ENCODE measurements around the gene ZFYVE27.

Gene ZFYVE27

GRCh38 chr10:97715259-97715874 is 21.6 kb upstream of the ZFYVE27 start:
- no peak for DNase-seq (ENCODE audit: low spot score)

DNA sequence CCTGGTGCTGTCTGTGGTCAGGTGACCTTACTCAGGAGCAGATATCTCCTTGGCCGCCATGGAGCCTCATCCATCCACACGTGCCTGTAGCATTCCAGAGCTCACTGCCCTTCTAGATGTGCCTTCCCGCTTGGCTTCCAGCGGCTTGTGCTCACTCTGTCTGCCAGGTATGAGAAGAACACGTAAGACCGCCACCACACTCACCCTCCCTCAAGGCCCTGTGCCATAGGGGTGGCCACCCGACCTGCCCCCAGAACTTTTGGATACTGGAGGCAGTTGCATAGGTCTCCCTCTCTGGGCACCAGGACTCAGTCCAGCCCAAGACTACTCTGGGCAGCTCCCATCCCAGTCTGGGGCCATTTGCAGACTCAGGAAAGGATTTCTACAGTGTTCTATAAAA is 19.3 kb upstream of the ZFYVE27 start:
- DNase-seq (ENCODE audit: low spot score), result no peak

GRCh38 chr10:97718178-97718577 is 18.8 kb upstream of the ZFYVE27 start:
- DNase-seq (ENCODE audit: low spot score), result no peak

- no peak for DNase-seq (ENCODE audit: low spot score)
Measured at GRCh38 chr10:97718659-97719142, 18.2 kb upstream of the ZFYVE27 start.

DNA sequence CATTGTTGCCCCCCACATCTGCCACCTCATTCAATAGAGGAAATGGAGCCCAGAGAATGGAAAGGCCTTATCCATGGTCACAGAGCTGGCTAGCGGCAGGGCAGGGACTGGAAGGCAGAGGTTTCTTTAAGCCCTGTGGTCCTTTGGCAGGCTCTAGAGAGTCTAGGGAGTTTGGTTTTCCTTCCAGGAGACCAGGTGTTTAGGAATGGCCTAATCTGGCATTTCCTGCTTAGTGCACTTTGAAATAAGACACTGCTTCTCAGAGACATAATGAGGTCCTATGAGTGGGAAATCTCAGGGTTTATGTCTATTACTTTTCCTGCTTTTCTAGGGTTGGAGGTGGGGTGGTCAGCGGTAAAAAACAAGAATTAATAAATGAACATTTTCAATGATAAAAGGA is 17.3 kb upstream of the ZFYVE27 start:
- DNase-seq (ENCODE audit: low spot score), result no peak

DNA sequence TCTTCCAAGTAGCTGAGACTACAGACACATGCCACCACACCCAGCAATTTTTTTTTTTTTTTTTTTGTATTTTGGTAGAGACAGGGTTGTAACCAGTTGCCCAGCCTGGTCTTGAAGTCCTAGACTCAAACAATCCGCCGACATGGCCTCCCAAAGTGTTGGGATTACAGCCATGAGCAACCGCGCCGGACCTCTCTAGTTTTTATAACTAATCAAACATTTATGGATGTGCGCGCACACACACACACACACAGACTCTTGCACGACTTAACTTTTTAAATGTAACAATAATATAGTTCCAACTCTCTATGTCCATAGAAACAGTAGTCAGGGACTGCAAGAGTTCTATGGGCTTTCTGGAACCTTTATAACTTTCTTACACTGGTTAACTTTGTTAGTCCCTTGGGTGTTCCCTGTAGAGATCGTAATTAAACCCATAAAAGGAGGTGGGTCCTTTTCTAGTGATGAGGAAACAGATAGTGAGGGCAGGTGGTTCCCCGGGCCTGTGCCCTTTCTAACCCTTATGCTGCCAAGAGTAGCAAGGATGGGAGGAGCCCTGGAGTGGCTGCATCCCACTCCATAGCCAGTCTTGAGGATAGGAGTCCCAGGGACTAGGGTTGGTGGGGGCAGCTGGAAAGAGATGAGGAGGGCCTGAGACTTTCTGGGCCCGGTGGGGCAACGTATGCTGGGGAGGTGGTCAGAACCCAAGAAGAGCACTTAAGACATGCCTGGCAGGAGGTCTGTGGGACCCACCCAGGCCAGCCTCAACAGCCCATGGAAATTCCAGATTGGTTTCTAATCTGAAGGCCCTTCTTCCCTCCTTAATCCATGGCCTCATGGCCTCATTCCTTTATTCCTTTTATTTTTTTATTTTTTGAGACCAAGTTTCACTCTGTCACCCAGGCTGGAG is 14.8 kb upstream of the ZFYVE27 start:
- DNase-seq (ENCODE audit: low spot score), result no peak

DNA sequence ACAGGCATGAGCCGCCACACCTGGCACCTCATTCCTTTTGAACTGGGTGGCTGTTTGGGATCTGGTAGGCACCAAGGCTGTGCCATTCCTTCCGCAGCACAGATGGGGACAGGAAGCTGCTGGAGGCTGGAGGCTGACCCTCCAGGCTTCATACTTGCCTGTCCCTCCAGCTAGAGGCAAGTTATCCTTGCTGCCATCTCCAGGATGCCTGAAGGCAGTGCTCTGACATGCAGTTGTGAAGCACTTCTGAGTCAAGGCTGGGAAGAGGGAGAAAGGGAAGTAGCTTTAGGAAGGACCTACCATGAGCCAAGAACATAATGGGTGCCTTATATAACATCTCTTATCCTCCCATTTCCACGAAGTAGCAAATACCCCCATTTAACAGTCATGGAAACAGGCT is 13.9 kb upstream of the ZFYVE27 start:
- no peak for DNase-seq (ENCODE audit: low spot score)

DNA sequence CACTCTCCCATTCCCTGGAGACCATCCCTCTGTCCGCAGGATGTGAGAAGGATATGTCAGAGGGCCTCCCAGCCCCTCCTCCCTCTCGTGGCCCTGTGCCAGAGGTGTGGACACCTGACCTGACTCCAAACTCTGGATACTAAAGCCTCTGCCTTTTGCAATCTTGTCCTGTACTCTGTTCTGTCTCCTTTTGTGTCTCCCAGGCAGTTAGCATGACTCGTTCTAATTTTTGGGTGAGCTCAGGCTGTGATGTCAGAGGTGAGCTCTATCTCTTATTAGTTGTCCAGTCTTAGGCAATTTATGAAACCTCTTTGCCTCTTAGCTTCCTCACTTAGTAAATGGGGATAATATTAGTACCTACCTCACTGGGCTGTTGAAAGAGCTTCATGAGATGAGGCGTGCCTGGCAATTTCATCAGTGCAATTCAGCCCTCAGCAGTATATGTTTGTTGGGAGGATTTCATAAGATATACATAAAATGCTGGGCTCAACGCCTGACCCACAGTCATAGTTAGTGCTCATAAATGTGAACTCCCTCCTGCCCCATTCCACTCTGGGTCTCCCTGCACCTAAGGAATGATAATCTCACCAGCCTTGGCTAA is 12.5 kb upstream of the ZFYVE27 start:
- no peak for DNase-seq (ENCODE audit: low spot score)

DNA sequence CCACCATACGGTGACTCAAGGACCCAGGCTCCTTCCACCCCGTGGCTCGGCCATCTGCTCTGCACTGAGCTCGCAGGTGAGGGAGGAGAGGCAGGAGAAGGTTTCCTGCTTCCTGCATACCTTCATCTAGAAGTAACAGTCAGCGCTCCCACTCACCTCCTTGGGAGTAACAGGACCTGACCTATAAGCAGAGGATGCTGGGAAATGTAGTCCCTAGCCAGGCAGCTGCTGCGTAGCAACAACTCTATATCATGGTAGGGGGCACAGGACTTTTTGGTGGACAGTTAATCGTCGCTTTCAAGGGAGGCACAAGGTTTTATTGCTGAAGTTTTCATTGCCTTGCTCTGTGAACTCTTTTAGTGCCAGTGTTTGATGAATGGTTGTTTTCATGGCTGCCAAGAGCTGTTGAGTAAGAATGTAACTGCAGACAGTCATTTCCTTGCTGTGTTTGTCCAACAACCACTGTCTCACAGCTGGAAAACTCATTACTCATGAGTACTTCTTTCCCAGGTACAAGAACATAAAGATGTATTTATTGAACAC is 10.2 kb upstream of the ZFYVE27 start:
- no peak for DNase-seq (ENCODE audit: low spot score)

DNA sequence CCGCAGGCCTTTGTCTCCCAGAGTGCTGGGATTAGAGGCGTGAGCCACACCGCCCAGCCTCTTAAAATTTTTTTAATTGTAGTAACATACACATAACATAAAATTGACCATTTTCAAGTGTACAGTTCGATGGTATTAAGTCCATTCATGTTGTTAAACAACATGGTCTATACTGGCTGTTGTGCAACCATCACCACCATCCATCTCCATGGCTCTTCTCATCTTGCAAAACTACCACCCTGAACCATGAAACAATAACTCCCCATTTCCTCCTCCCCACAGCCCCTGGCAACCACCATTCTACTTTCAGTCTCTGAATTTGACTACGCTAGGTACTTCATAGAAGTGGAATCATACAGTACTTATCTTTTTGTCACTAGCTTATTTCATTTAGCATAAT is 7.9 kb upstream of the ZFYVE27 start:
- DNase-seq (ENCODE audit: low spot score), result no peak

DNA sequence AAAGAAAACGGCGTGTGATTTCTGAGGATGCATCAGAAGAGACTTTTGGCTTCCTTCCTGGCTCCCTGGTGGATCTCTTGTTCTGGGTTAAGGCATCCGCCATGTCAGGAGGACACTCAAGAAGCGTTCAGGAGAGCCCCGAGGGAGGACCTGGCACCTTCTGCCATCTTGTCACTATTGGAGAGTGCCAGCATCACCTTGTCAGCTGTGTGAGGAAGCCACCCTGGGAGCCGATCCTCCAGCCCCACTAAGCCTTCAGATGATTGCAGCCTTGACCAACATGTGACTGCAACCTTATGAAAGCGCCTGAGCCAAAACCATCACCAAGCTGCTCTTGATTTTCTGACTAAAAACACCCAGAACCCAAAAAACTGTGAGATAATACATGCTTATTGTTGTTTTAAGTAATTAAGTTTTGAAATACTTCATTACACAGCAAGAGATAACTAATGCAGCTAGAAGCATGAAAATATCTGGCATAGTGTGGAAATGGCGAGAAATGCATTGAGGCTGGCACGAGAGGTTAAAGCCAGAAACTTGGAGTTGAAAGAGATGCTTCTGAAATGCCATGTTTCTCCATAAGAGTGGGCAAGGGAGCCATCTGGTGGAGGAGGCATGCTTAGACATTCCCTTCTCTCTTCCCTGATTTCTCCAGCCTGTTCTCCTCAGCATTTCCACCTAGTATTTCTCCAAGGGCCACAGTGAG is 5.4 kb upstream of the ZFYVE27 start:
- DNase-seq (ENCODE audit: low spot score), result peak; percentile 60

- no peak for DNase-seq (ENCODE audit: low spot score)
Measured at GRCh38 chr10:97732052-97732359, 4.9 kb upstream of the ZFYVE27 start.

DNA sequence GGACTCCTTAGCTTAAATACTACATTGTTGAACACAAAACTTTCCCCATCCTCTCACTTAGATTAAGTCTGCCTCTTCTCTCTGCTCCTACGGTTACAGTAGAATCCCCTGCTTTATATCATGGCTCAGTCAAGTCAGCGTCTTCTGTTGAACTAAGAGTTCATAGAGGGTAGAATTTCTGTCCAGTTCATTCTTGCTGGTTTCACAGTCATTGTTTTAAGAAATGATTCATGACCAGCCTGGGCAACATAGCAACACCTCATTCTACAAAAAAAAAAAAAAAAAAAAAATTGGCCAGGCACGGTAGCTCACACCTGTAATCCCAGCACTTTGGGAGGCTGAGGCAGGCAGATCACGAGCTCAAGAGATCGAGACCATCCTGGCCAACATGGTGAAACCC is 3.7 kb upstream of the ZFYVE27 start:
- DNase-seq (ENCODE audit: low spot score), result no peak

- DNase-seq (ENCODE audit: low spot score), result no peak
Measured at GRCh38 chr10:97734021-97734420, 2.9 kb upstream of the ZFYVE27 start.

DNA sequence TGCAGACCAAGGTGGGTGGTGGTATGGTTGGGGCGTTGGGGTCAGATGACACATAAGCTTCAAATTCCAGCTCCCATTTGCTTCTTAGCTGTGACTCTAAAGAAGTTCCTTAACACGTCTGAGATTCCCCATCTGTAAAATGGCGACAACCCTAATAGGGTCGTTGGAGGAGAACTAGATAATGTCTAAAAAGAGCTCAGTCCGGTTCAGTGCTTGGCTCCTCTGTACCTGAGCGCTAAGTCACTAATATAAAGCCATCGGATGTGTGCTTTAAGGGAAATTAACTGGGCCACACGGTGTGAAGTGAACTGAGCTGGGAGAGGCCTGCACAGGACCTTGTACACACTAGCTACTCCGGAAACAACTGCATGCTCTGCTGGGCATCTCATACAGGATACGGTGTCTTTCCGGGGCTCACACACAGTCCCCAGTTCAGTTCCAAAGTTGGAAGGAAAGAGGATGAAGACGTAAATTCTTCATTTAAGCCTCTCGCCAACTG is 476 bp upstream of the ZFYVE27 start:
- DNase-seq (ENCODE audit: low spot score), result no peak

DNA sequence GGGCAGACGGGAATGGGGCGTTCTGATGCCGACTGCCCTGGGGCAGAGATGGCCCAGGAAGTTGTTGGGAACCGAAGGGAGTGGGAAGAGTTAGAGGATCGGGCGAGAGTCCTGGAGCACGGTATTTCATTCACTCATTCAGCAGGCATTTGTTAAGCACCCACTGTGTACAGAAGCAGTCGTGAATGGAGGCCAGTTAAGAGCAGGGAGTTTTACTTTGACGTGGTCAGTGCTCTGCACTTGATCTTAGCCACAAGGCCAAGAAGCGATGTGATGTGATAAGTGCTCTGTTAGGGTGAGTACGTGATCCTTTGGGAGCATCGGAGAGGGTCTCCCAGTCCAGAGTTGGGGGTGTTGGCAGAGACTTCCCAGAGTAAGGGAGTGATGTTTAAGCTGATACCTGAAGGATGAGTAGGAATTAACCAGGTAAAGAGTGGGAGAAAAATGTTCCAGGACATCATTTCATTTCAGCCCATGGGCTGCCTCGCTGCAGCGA is 890 bp downstream of the ZFYVE27 start:
- no peak for DNase-seq (ENCODE audit: low spot score)

- DNase-seq (ENCODE audit: low spot score), result no peak
Measured at GRCh38 chr10:97738616-97739015, 1.7 kb downstream of the ZFYVE27 start.

DNA sequence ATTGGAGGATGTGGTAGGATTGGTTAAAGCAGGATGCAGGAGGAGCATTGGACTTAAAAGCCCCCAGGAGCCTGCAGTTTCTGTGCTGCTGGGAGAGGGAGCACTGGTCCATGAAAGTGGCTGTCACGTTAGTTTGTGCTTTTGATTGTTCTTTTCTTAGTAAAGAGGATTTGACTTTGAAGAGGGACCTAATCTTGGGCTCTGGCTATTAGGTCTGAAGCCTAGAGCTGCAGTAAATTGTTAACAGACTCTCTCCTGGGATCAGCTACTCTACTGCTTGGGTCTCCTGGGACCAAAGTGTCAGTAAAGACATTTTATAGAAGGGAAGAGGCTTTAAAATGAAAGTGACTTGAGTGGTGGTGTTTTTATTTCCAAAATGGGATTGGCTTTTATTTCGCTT is 3.7 kb downstream of the ZFYVE27 start:
- no peak for DNase-seq (ENCODE audit: low spot score)

DNA sequence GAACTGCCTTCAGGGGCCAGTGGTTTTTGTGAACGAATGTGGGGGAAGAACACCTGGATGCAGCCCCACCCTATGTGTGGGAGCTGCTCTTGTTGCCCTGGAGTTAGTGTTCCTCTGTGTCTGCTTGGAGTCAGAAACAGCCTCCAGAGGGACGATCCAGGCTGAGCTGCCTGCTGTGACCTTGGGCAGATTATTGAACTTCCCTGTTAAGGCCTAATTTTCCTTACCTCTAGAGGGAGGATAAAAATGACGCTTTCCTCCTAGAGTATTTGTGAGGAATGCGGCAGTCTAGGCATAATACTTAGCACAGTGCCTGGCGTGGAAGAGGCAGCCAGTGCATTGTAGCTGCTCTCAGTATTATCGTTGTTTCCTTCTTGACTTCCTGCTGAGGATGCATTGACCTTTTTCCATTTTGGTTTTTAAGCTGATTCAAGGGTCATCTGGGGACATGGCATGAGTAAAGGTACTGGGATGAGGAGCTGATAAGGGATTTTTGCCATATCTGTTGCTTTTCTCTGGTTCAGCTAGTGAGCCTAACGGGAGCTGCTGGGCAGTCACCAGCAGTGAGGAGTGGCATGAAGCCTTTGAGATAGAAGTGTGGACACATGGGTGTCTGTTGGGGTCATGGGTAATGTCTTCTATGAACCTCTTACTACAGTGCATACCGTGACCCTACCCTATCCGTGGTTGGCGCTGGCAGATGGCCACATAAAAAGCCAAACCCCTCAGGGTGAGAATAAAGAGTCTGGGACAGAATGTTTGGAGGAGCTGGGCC is 6.4 kb downstream of the ZFYVE27 start:
- no peak for DNase-seq (ENCODE audit: low spot score)

- no peak for DNase-seq (ENCODE audit: low spot score)
Measured at GRCh38 chr10:97744405-97745035, 7.6 kb downstream of the ZFYVE27 start.

DNA sequence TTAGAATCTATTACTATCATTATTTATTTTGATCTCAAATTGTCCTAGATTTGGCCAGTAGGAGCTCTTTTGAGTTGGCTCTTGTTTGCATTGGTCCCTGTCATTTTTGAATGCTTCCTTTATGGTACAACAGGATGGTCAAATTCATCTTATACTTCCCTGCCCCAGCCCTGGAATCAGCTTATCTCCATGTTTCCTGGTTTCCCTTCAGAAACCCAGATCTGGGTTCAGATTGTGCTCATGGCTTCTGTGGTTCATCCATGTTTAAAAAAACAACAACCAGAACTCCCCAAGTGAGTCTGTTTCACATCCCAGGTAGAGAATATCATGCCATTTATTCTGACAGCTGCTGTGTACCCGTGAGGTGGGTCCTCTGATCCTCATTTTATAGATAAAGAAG is 10.6 kb downstream of the ZFYVE27 start:
- no peak for DNase-seq (ENCODE audit: low spot score)
